Measurements from ENCODE around the gene TOP3B.
A peak's percentile ranks its signal among the peaks of the same experiment; 100 is the strongest.
"Not testable (repeated sequence)": the region's sequence is repeated elsewhere in the genome, so short reads cannot be mapped to it uniquely, and the experiment has no call there.

The TOP3B gene

DNA sequence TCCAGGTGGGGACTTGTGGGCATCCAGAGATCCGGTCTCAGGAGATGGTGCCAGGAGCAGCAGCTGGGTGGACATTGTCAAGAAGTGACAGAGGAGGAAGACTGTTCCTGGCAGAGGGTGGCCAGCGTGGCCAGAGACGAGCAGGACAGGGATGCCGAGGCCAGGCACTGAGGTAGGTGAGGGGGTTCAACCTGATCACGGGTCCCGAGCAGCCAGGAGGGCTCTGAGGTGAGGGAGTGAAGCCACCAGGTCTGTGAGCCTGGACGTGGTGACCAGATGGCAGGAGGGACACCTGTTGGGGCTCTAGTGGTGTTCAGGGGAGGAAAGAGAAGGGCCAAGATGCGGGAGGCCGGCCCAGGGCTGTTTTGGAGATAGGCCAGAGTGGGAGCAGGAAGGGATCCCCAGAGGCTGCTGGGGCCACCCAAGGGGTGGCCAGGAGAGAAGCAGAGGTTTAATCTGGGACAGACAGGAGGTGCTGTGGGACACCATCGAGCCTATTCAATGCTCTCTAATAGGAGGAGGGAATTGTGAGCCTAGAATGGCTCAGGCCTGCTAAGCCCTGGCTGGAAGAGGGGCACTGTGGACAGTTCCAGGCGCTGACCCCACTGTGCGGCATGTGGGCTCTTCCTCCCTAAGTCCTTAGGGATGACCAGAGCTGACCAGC is 36.2 kb downstream of the TOP3B start:
- H3K9me3 ChIP-seq (ENCODE audit: control insufficient read depth, low read length): no peaks in the 10 kb centered on the region
- H3K9ac ChIP-seq (ENCODE audit: low read length): peak overlapping the region; percentile 70
- peaks cover 39% of the 10 kb centered on the region for H3K4me1 ChIP-seq (ENCODE audit: control insufficient read depth, insufficient read depth, low read length)
- no peaks in the 10 kb centered on the region for H3K27me3 ChIP-seq (replicated peaks; ENCODE audit: control insufficient read depth, insufficient read depth, low read length)
- peak; percentile 4 for DNase-seq (ENCODE audit: low read depth)
- H3K36me3 ChIP-seq (ENCODE audit: control insufficient read depth, insufficient read depth, low read length, severe bottlenecking): peaks cover 22% of the 10 kb centered on the region
- no peak overlapping the region for H3K4me3 ChIP-seq (ENCODE audit: low read length)

- H3K4me3 ChIP-seq (ENCODE audit: low read length): no peak overlapping the region
- DNase-seq (ENCODE audit: low read depth): no peak
Observed at GRCh38 chr22:21945453-21946261, 36.9 kb downstream of the TOP3B start.

DNA sequence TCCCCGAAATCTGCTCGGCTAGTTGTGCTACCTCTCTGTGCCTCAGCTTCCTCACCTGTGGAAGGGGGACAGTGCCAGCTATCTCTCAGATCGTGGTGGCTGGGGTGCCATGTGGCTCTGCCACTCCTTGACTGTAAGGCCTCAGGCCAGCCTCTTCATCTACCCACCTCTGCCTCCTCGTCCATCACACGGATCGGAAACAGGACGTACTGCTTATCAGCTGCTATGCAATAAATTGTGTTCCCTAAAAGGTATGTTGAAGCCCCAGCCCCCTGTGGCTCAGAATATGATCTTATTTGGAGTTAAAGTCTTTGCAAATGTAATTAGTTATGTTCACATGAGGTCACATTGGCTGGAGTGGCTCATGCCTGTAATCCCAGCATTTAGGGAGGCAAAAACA is 37.7 kb downstream of the TOP3B start:
- no peaks in the 10 kb centered on the region for H3K27me3 ChIP-seq (replicated peaks; ENCODE audit: control insufficient read depth, insufficient read depth, low read length)
- no peak overlapping the region for H3K9ac ChIP-seq (ENCODE audit: low read length)
- peaks cover 44% of the 10 kb centered on the region for H3K4me1 ChIP-seq (ENCODE audit: control insufficient read depth, insufficient read depth, low read length)
- H3K9me3 ChIP-seq (ENCODE audit: control insufficient read depth, low read length): no peaks in the 10 kb centered on the region
- DNase-seq (ENCODE audit: low read depth): no peak
- H3K4me3 ChIP-seq (ENCODE audit: low read length): no peak overlapping the region
- H3K36me3 ChIP-seq (ENCODE audit: control insufficient read depth, insufficient read depth, low read length, severe bottlenecking): peaks cover 22% of the 10 kb centered on the region

More at GRCh38 chr22:21945453-21946261, 36.9 kb downstream of the TOP3B start:
- Histone ChIP-seq H3K36me3 (ENCODE audit: control insufficient read depth, insufficient read depth, low read length, severe bottlenecking) (peaks cover 22% of the 10 kb centered on the region), H3K4me1 (ENCODE audit: control insufficient read depth, insufficient read depth, low read length) (peaks cover 39% of the 10 kb centered on the region), H3K27me3 (replicated peaks; ENCODE audit: control insufficient read depth, insufficient read depth, low read length) (no peaks in the 10 kb centered on the region), H3K9ac (ENCODE audit: low read length) (no peak overlapping the region), H3K9me3 (ENCODE audit: control insufficient read depth, low read length) (no peaks in the 10 kb centered on the region)

- H3K4me3 ChIP-seq (ENCODE audit: low read length): no peak overlapping the region
- H3K9ac ChIP-seq (ENCODE audit: low read length): peak overlapping the region; percentile 79
- H3K36me3 ChIP-seq (ENCODE audit: control insufficient read depth, insufficient read depth, low read length, severe bottlenecking): peaks cover 22% of the 10 kb centered on the region
- DNase-seq (ENCODE audit: low read depth): no peak
- no peaks in the 10 kb centered on the region for H3K27me3 ChIP-seq (replicated peaks; ENCODE audit: control insufficient read depth, insufficient read depth, low read length)
- peaks cover 52% of the 10 kb centered on the region for H3K4me1 ChIP-seq (ENCODE audit: control insufficient read depth, insufficient read depth, low read length)
- no peaks in the 10 kb centered on the region for H3K9me3 ChIP-seq (ENCODE audit: control insufficient read depth, low read length)
Observed at GRCh38 chr22:21943571-21944448, 38.8 kb downstream of the TOP3B start.

DNA sequence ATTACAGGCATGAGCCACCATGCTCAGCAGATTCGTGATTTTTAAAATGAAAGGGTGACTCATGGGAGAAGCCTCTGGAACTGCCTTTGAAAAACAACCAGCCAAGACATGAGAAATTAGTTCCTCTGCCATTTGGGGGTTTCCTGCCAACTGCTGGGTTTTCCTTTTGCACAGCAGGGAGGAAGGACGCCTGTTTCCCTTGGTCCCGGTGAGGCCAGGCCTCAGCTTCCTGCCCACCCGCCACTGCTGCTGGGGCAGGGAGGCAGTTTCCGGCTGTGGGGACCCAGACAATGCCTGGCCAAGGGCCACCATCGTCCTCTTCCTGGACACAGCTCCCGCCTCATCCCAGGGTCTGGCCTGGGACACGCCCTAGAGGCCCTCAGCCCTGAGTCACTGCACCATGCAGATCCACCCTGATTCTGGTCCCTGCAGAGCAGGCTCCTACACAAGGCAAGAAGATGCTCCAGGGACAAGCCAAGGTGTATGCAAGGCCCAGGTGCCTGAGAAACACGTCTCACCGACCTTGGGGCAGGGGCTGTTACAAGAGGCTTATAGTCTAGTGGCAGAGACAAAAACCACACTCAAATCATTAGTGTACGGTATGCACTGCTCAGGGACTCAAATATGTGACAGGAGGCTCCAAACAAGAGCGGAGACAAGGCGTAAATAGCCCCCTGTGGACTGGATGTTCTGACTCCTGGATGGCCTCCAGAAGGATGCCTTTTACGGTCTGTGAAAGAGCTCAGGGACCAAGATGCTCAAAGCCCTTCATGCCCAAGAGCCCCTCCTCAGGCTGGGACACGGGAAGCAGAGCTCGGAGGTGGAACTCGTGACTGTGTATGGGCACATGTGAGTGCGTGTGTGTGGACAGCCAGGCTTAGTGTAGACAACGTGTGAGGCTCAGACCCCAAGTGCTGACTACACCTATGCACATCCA is 39.9 kb downstream of the TOP3B start:
- Histone ChIP-seq H3K9me3 (ENCODE audit: control insufficient read depth, low read length) (no peaks in the 10 kb centered on the region), H3K27me3 (replicated peaks; ENCODE audit: control insufficient read depth, insufficient read depth, low read length) (no peaks in the 10 kb centered on the region), H3K4me1 (ENCODE audit: control insufficient read depth, insufficient read depth, low read length) (peaks cover 50% of the 10 kb centered on the region), H3K4me3 (ENCODE audit: low read length) (peak overlapping the region; percentile 63), H3K36me3 (ENCODE audit: control insufficient read depth, insufficient read depth, low read length, severe bottlenecking) (peaks cover 22% of the 10 kb centered on the region), H3K9ac (ENCODE audit: low read length) (peak overlapping the region; percentile 79)
- DNase-seq (ENCODE audit: low read depth): peak; percentile 80

DNA sequence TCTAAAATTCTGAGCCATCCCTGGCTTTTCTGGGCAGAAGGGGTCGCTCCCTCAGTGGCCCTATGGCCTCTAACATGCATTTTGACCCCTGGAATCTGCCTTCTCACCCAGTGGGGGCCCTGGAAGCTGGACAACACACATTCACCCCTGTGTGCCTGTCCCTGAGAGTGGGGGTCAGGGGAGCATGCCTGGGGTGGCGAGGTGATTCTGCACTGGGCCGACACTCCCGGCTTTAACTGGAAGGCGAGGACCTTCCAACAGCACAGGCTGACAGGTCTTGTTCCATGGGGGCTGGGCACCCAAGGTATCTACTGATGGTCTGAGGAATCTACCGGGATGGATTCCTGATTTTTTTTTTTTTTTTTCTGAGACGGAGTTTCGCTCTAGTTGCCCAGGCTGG is 40.7 kb downstream of the TOP3B start:
- no peak for DNase-seq (ENCODE audit: low read depth)
- peaks cover 22% of the 10 kb centered on the region for H3K36me3 ChIP-seq (ENCODE audit: control insufficient read depth, insufficient read depth, low read length, severe bottlenecking)
- peak overlapping the region; percentile 79 for H3K9ac ChIP-seq (ENCODE audit: low read length)
- no peaks in the 10 kb centered on the region for H3K27me3 ChIP-seq (replicated peaks; ENCODE audit: control insufficient read depth, insufficient read depth, low read length)
- H3K4me3 ChIP-seq (ENCODE audit: low read length): no peak overlapping the region
- H3K9me3 ChIP-seq (ENCODE audit: control insufficient read depth, low read length): no peaks in the 10 kb centered on the region
- peaks cover 51% of the 10 kb centered on the region for H3K4me1 ChIP-seq (ENCODE audit: control insufficient read depth, insufficient read depth, low read length)

- Histone ChIP-seq H3K27me3 (replicated peaks; ENCODE audit: control insufficient read depth, insufficient read depth, low read length) (no peaks in the 10 kb centered on the region), H3K4me1 (ENCODE audit: control insufficient read depth, insufficient read depth, low read length) (peaks cover 55% of the 10 kb centered on the region), H3K9me3 (ENCODE audit: control insufficient read depth, low read length) (no peaks in the 10 kb centered on the region), H3K36me3 (ENCODE audit: control insufficient read depth, insufficient read depth, low read length, severe bottlenecking) (peaks cover 17% of the 10 kb centered on the region), H3K4me3 (ENCODE audit: low read length) (no peak overlapping the region), H3K9ac (ENCODE audit: low read length) (peak overlapping the region; percentile 52)
- DNase-seq (ENCODE audit: low read depth): no peak
Observed at GRCh38 chr22:21940521-21940920, 42.1 kb downstream of the TOP3B start.

GRCh38 chr22:21939935-21940334 is 42.7 kb downstream of the TOP3B start:
- Histone ChIP-seq H3K4me1 (ENCODE audit: control insufficient read depth, insufficient read depth, low read length) (peaks cover 55% of the 10 kb centered on the region), H3K9ac (ENCODE audit: low read length) (peak overlapping the region; percentile 98), H3K36me3 (ENCODE audit: control insufficient read depth, insufficient read depth, low read length, severe bottlenecking) (peaks cover 13% of the 10 kb centered on the region)
- peak; percentile 34 for DNase-seq (ENCODE audit: low read depth)
- H3K27me3 ChIP-seq (replicated peaks; ENCODE audit: control insufficient read depth, insufficient read depth, low read length); H3K4me3 ChIP-seq (ENCODE audit: low read length); H3K9me3 ChIP-seq (ENCODE audit: control insufficient read depth, low read length): not testable (repeated sequence)

- Histone ChIP-seq H3K27me3 (replicated peaks; ENCODE audit: control insufficient read depth, insufficient read depth, low read length) (no peaks in the 10 kb centered on the region), H3K4me1 (ENCODE audit: control insufficient read depth, insufficient read depth, low read length) (peaks cover 55% of the 10 kb centered on the region), H3K9me3 (ENCODE audit: control insufficient read depth, low read length) (no peaks in the 10 kb centered on the region), H3K36me3 (ENCODE audit: control insufficient read depth, insufficient read depth, low read length, severe bottlenecking) (peaks cover 9% of the 10 kb centered on the region), H3K9ac (ENCODE audit: low read length) (peak overlapping the region; percentile 98), H3K4me3 (ENCODE audit: low read length) (no peak overlapping the region)
- no peak for DNase-seq (ENCODE audit: low read depth)
Observed at GRCh38 chr22:21939461-21939913, 43.1 kb downstream of the TOP3B start.

GRCh38 chr22:21938906-21939305 is 43.7 kb downstream of the TOP3B start:
- H3K27me3 ChIP-seq (replicated peaks; ENCODE audit: control insufficient read depth, insufficient read depth, low read length): no peaks in the 10 kb centered on the region
- H3K9ac ChIP-seq (ENCODE audit: low read length): peak overlapping the region; percentile 98
- DNase-seq (ENCODE audit: low read depth): no peak
- H3K36me3 ChIP-seq (ENCODE audit: control insufficient read depth, insufficient read depth, low read length, severe bottlenecking): peaks cover 6% of the 10 kb centered on the region
- H3K9me3 ChIP-seq (ENCODE audit: control insufficient read depth, low read length): no peaks in the 10 kb centered on the region
- H3K4me3 ChIP-seq (ENCODE audit: low read length): peak overlapping the region; percentile 90
- H3K4me1 ChIP-seq (ENCODE audit: control insufficient read depth, insufficient read depth, low read length): peaks cover 55% of the 10 kb centered on the region

All from adipocyte (in vitro differentiated cells).